ENCODE results near the gene STUM.

STUM gene

GRCh38 chr1:226641671-226642231 lies 93.2 kb downstream of the STUM start:
- Histone ChIP-seq H3K36me3 (ENCODE audit: control insufficient read depth, insufficient read depth, low read length) (peaks cover 90% of the 10 kb centered on the region), H3K4me1 (ENCODE audit: control insufficient read depth, insufficient read depth, low read length, poor library complexity, severe bottlenecking) (peaks cover 52% of the 10 kb centered on the region), H3K27me3 (replicated peaks; ENCODE audit: control insufficient read depth, insufficient read depth, low read length, poor library complexity, severe bottlenecking) (no peaks in the 10 kb centered on the region), H3K9me3 (ENCODE audit: control insufficient read depth, low read length) (no peaks in the 10 kb centered on the region), H3K27ac (ENCODE audit: insufficient read depth, low read length, poor library complexity, severe bottlenecking) (peak overlapping the region; percentile 67), H3K4me3 (ENCODE audit: insufficient read depth, low read depth, low read length, poor library complexity, severe bottlenecking) (no peak overlapping the region)
- no peak for DNase-seq

GRCh38 chr1:226642421-226642820 lies 93.9 kb downstream of the STUM start:
- peaks cover 90% of the 10 kb centered on the region for H3K36me3 ChIP-seq (ENCODE audit: control insufficient read depth, insufficient read depth, low read length)
- no peak overlapping the region for H3K4me3 ChIP-seq (ENCODE audit: insufficient read depth, low read depth, low read length, poor library complexity, severe bottlenecking)
- H3K9me3 ChIP-seq (ENCODE audit: control insufficient read depth, low read length) = no peaks in the 10 kb centered on the region
- H3K4me1 ChIP-seq (ENCODE audit: control insufficient read depth, insufficient read depth, low read length, poor library complexity, severe bottlenecking) = peaks cover 49% of the 10 kb centered on the region
- H3K27ac ChIP-seq (ENCODE audit: insufficient read depth, low read length, poor library complexity, severe bottlenecking) = peak overlapping the region; percentile 67
- no peaks in the 10 kb centered on the region for H3K27me3 ChIP-seq (replicated peaks; ENCODE audit: control insufficient read depth, insufficient read depth, low read length, poor library complexity, severe bottlenecking)
- DNase-seq = no peak

GRCh38 chr1:226643177-226643576 lies 94.6 kb downstream of the STUM start:
- Histone ChIP-seq H3K27me3 (replicated peaks; ENCODE audit: control insufficient read depth, insufficient read depth, low read length, poor library complexity, severe bottlenecking) (no peaks in the 10 kb centered on the region), H3K4me3 (ENCODE audit: insufficient read depth, low read depth, low read length, poor library complexity, severe bottlenecking) (no peak overlapping the region), H3K4me1 (ENCODE audit: control insufficient read depth, insufficient read depth, low read length, poor library complexity, severe bottlenecking) (peaks cover 48% of the 10 kb centered on the region), H3K27ac (ENCODE audit: insufficient read depth, low read length, poor library complexity, severe bottlenecking) (peak overlapping the region; percentile 67), H3K36me3 (ENCODE audit: control insufficient read depth, insufficient read depth, low read length) (peaks cover 90% of the 10 kb centered on the region), H3K9me3 (ENCODE audit: control insufficient read depth, low read length) (no peaks in the 10 kb centered on the region)
- DNase-seq = peak in 1 of 3 donors; percentile 46

GRCh38 chr1:226643611-226644540 lies 95.3 kb downstream of the STUM start:
- Histone ChIP-seq H3K4me3 (ENCODE audit: insufficient read depth, low read depth, low read length, poor library complexity, severe bottlenecking) (no peak overlapping the region), H3K27me3 (replicated peaks; ENCODE audit: control insufficient read depth, insufficient read depth, low read length, poor library complexity, severe bottlenecking) (no peaks in the 10 kb centered on the region), H3K9me3 (ENCODE audit: control insufficient read depth, low read length) (no peaks in the 10 kb centered on the region), H3K36me3 (ENCODE audit: control insufficient read depth, insufficient read depth, low read length) (peaks cover 90% of the 10 kb centered on the region), H3K4me1 (ENCODE audit: control insufficient read depth, insufficient read depth, low read length, poor library complexity, severe bottlenecking) (peaks cover 48% of the 10 kb centered on the region), H3K27ac (ENCODE audit: insufficient read depth, low read length, poor library complexity, severe bottlenecking) (peak overlapping the region; percentile 67)
- DNase-seq = no peak

- Histone ChIP-seq H3K4me3 (ENCODE audit: insufficient read depth, low read depth, low read length, poor library complexity, severe bottlenecking) (no peak overlapping the region), H3K27me3 (replicated peaks; ENCODE audit: control insufficient read depth, insufficient read depth, low read length, poor library complexity, severe bottlenecking) (no peaks in the 10 kb centered on the region), H3K4me1 (ENCODE audit: control insufficient read depth, insufficient read depth, low read length, poor library complexity, severe bottlenecking) (peaks cover 48% of the 10 kb centered on the region), H3K36me3 (ENCODE audit: control insufficient read depth, insufficient read depth, low read length) (peaks cover 83% of the 10 kb centered on the region), H3K9me3 (ENCODE audit: control insufficient read depth, low read length) (no peaks in the 10 kb centered on the region), H3K27ac (ENCODE audit: insufficient read depth, low read length, poor library complexity, severe bottlenecking) (peak overlapping the region; percentile 67)
- no peak for DNase-seq
These were observed 96.1 kb downstream of the STUM start for GRCh38 chr1:226644541-226645176.

- Histone ChIP-seq H3K27ac (ENCODE audit: insufficient read depth, low read length, poor library complexity, severe bottlenecking) (peak overlapping the region; percentile 67), H3K4me1 (ENCODE audit: control insufficient read depth, insufficient read depth, low read length, poor library complexity, severe bottlenecking) (peaks cover 48% of the 10 kb centered on the region), H3K36me3 (ENCODE audit: control insufficient read depth, insufficient read depth, low read length) (peaks cover 76% of the 10 kb centered on the region), H3K9me3 (ENCODE audit: control insufficient read depth, low read length) (no peaks in the 10 kb centered on the region), H3K27me3 (replicated peaks; ENCODE audit: control insufficient read depth, insufficient read depth, low read length, poor library complexity, severe bottlenecking) (no peaks in the 10 kb centered on the region), H3K4me3 (ENCODE audit: insufficient read depth, low read depth, low read length, poor library complexity, severe bottlenecking) (no peak overlapping the region)
- DNase-seq = no peak
These were observed 96.9 kb downstream of the STUM start for GRCh38 chr1:226645279-226645976.

- no peak overlapping the region for H3K4me3 ChIP-seq (ENCODE audit: insufficient read depth, low read depth, low read length, poor library complexity, severe bottlenecking)
- no peaks in the 10 kb centered on the region for H3K9me3 ChIP-seq (ENCODE audit: control insufficient read depth, low read length)
- H3K36me3 ChIP-seq (ENCODE audit: control insufficient read depth, insufficient read depth, low read length) = peaks cover 67% of the 10 kb centered on the region
- no peak for DNase-seq
- no peaks in the 10 kb centered on the region for H3K27me3 ChIP-seq (replicated peaks; ENCODE audit: control insufficient read depth, insufficient read depth, low read length, poor library complexity, severe bottlenecking)
- peak overlapping the region; percentile 67 for H3K27ac ChIP-seq (ENCODE audit: insufficient read depth, low read length, poor library complexity, severe bottlenecking)
- peaks cover 52% of the 10 kb centered on the region for H3K4me1 ChIP-seq (ENCODE audit: control insufficient read depth, insufficient read depth, low read length, poor library complexity, severe bottlenecking)
These were observed 97.7 kb downstream of the STUM start for GRCh38 chr1:226646026-226646869.

GRCh38 chr1:226646870-226647449 lies 98.4 kb downstream of the STUM start:
- H3K36me3 ChIP-seq (ENCODE audit: control insufficient read depth, insufficient read depth, low read length) = peaks cover 60% of the 10 kb centered on the region
- no peak overlapping the region for H3K4me3 ChIP-seq (ENCODE audit: insufficient read depth, low read depth, low read length, poor library complexity, severe bottlenecking)
- H3K9me3 ChIP-seq (ENCODE audit: control insufficient read depth, low read length) = no peaks in the 10 kb centered on the region
- peak overlapping the region; percentile 67 for H3K27ac ChIP-seq (ENCODE audit: insufficient read depth, low read length, poor library complexity, severe bottlenecking)
- H3K4me1 ChIP-seq (ENCODE audit: control insufficient read depth, insufficient read depth, low read length, poor library complexity, severe bottlenecking) = peaks cover 56% of the 10 kb centered on the region
- H3K27me3 ChIP-seq (replicated peaks; ENCODE audit: control insufficient read depth, insufficient read depth, low read length, poor library complexity, severe bottlenecking) = no peaks in the 10 kb centered on the region
- no peak for DNase-seq

GRCh38 chr1:226647719-226648118 lies 99.2 kb downstream of the STUM start:
- Histone ChIP-seq H3K36me3 (ENCODE audit: control insufficient read depth, insufficient read depth, low read length) (peaks cover 53% of the 10 kb centered on the region), H3K27me3 (replicated peaks; ENCODE audit: control insufficient read depth, insufficient read depth, low read length, poor library complexity, severe bottlenecking) (no peaks in the 10 kb centered on the region), H3K4me3 (ENCODE audit: insufficient read depth, low read depth, low read length, poor library complexity, severe bottlenecking) (no peak overlapping the region), H3K9me3 (ENCODE audit: control insufficient read depth, low read length) (no peaks in the 10 kb centered on the region), H3K27ac (ENCODE audit: insufficient read depth, low read length, poor library complexity, severe bottlenecking) (no peak overlapping the region), H3K4me1 (ENCODE audit: control insufficient read depth, insufficient read depth, low read length, poor library complexity, severe bottlenecking) (peaks cover 51% of the 10 kb centered on the region)
- no peak for DNase-seq
